Lower lobe of right lung (tissue), 2 donors: ENCODE results near the gene CS. TPM values are rescaled to one million over a fixed set of nuclear protein-coding genes. Genes with fewer than 3 reads are reported as not detected.

Source experiments
- ATAC-seq, 2 donors: fragments of 200-7000 bp; cut with Tn5 transposase; one replicate each; pipeline ENCODE4 v1.9.1; 2020 to 2022; ENCODE audit warnings: mild to moderate bottlenecking in 2 of 2, moderate library complexity in 2 of 2
- DNase-seq: peaks from one replicate; pipeline ENCODE4 v3.0.0-alpha.2; 2020
- H3K27ac ChIP-seq: fragments of 200-600 bp; one replicate; pipeline ENCODE4 v1.8.0; 2022
- H3K27me3 ChIP-seq: fragments of 200-600 bp; one replicate; pipeline ENCODE4 v1.8.0; 2022; ENCODE audit warnings: low read depth
- H3K36me3 ChIP-seq: fragments of 200-600 bp; one replicate; pipeline ENCODE4 v1.8.0; 2022; ENCODE audit warnings: mild to moderate bottlenecking
- H3K4me1 ChIP-seq: fragments of 200-600 bp; one replicate; pipeline ENCODE4 v1.8.0; 2022
- H3K4me3 ChIP-seq: fragments of 200-600 bp; one replicate; pipeline ENCODE4 v1.8.0; 2022; ENCODE audit warnings: mild to moderate bottlenecking
- H3K9me3 ChIP-seq: fragments of 200-600 bp; one replicate; pipeline ENCODE4 v1.8.0; 2022
- intact Hi-C: fragments of 100-400 bp; cut with DNase I; formaldehyde crosslinking; loops from one replicate; pipeline ENCODE4 v1.11.0; 2022
- total RNA-seq: library from RNA; stranded (reverse); fragmentation: NEBNext Ultra II Directional; extraction: Animal tissue kit (Norgen Biotek cat#: 25700); gene quantifications from one replicate; pipeline ENCODE4 v1.2.1, GENCODE V29; 2021
- TF ChIP-seq, protein P1 (sequence below): fragments of 200-600 bp; IDR thresholded peaks from one replicate; pipeline ENCODE4 v1.8.0; 2022; ENCODE audit warnings: antibody characterized with exemption, mild to moderate bottlenecking
- donor health status: DM: no; HTN: yes; CAD: no; lungs with severe emphysema.

The CS gene
- total RNA-seq, 1 donor from 2014 or later = 175 TPM

DNA sequence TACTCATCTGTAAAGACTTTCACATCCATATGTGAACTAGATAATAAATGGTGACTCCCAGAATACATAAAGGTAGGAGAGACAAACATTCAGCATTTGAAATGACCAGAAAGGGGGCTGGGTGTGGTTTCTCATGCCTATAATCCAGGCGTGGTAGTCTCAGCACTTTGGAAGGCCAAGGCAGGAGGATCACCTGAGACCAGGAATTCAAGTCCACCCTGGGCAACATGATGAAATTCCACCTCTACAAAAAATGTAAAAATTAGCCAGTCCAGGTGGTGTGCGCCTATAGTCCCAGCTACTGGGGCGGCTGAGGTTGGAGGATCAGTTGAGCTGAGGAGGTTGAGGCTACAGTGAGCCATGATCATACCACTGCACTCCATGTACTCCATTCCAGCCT lies 4.1 kb upstream of the CS start:
- Histone ChIP-seq H3K4me1 (peaks cover 21% of the 10 kb centered on the region), H3K36me3 (peaks cover 49% of the 10 kb centered on the region), H3K27ac (no peak overlapping the region), H3K9me3 (no peaks in the 10 kb centered on the region), H3K4me3 (no peak overlapping the region), H3K27me3 (no peaks in the 10 kb centered on the region)
- TF ChIP-seq, protein P1, sequence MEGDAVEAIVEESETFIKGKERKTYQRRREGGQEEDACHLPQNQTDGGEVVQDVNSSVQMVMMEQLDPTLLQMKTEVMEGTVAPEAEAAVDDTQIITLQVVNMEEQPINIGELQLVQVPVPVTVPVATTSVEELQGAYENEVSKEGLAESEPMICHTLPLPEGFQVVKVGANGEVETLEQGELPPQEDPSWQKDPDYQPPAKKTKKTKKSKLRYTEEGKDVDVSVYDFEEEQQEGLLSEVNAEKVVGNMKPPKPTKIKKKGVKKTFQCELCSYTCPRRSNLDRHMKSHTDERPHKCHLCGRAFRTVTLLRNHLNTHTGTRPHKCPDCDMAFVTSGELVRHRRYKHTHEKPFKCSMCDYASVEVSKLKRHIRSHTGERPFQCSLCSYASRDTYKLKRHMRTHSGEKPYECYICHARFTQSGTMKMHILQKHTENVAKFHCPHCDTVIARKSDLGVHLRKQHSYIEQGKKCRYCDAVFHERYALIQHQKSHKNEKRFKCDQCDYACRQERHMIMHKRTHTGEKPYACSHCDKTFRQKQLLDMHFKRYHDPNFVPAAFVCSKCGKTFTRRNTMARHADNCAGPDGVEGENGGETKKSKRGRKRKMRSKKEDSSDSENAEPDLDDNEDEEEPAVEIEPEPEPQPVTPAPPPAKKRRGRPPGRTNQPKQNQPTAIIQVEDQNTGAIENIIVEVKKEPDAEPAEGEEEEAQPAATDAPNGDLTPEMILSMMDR = no peak
- DNase-seq (no peak), ATAC-seq (no peak)
- intact Hi-C loops = no loop called here

DNA sequence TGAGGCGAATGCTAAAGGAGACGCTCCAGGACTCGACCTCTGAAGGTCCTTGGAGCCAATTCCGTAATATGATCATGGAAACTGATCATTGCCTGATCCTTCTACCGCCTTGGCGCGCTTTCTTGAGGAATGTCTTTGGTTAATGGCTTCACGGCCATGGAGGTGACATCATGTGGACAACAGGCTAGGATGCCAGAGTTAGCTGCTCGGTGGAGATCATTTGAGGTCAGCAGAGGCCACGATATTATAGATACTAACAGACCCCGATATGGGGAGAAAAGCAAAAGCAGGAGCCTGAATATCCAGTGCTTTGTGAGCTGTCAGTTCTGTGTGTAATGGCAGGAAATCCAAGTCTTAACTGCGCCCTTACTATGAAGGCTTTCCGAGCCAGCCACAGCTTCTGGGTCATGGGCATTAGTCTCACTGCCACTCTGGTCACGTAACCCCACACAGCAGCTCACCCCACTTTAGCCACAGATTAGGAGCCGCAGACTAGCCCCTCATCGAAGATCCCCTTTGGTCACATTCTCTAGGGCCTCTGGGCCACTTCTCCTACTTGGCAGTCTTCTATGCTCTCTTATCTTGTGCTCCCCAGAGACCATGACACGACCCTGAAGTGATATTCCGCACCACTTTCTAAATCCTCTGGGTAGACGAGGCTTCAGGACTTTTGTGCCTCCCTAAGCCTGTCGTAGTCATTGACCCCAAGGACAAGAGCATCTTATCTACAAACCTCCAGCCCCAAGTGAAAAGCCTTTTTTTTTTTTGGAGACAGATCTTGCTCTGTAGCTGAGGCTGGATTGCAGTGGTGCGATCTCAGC lies 724 bp upstream of the CS start:
- ATAC-seq = peak; percentile 6 to 38
- H3K27me3 ChIP-seq = no peaks in the 10 kb centered on the region
- intact Hi-C loops = no loop called here
- H3K36me3 ChIP-seq = peaks cover 24% of the 10 kb centered on the region
- peak overlapping the region; percentile 70 for H3K4me3 ChIP-seq
- no peaks in the 10 kb centered on the region for H3K9me3 ChIP-seq
- peak overlapping the region; percentile 94 for H3K27ac ChIP-seq
- peaks cover 55% of the 10 kb centered on the region for H3K4me1 ChIP-seq
- no peak for DNase-seq
- TF ChIP-seq, protein P1 = no peak

DNA sequence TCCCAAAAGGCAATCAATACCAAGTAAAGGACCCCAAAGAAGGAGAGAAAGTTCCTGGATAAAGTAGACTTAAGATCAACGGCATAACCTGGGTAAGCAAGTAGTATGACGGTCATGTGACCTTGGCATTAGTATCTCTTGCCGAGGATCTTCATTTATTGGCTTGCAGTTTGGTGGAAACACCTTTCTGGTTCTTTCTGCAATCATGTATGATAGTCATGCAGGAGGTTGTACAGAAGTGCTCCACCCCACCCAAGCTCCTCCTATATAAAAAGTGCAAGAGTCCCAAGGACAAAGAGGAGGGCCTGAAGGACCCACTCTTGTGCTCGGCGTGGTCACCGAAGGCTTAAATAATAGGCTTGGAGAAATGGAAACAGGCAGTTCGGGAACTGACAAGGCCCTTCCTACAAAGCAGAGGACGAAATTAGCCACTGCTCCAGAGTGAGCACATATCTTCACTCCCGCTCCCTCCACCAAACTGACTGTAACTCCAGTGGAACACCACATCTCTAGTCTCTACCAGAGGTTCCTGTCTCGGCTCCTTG lies 750 bp downstream of the CS start:
- intact Hi-C loops = no loop called here
- Histone ChIP-seq H3K4me3 (peak overlapping the region; percentile 70), H3K4me1 (peaks cover 57% of the 10 kb centered on the region), H3K27me3 (no peaks in the 10 kb centered on the region), H3K36me3 (peaks cover 17% of the 10 kb centered on the region), H3K27ac (peak overlapping the region; percentile 94), H3K9me3 (no peaks in the 10 kb centered on the region)
- ATAC-seq (peak; percentile 0 to 18), DNase-seq (no peak)
- TF ChIP-seq, protein P1 = no peak

DNA sequence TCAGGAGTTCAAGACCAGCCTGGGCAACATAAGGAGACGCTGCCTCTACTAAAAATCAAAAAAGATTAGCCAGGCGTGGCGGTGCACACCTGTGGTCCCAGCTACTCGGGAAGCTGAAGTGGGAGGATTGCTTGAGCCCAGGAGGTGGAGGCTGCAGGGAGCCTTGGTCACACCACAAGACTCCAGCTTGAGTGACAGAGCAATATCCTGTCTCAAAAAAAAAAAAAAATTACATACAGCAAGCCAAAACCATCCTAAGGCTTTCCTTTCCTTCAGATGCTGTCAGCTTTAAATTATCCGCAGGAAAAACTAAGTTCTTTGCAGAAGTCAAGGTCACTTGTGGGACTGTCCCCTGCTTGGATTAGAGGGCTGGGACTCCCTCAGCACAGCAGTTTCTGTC lies 1.3 kb downstream of the CS start:
- ATAC-seq = no peak
- Histone ChIP-seq H3K27ac (peak overlapping the region; percentile 94), H3K36me3 (peaks cover 17% of the 10 kb centered on the region), H3K9me3 (no peaks in the 10 kb centered on the region), H3K4me3 (peak overlapping the region; percentile 70), H3K27me3 (no peaks in the 10 kb centered on the region), H3K4me1 (peaks cover 62% of the 10 kb centered on the region)
- TF ChIP-seq, protein P1 = no peak
- intact Hi-C loops = no loop called here
- DNase-seq = no peak

DNA sequence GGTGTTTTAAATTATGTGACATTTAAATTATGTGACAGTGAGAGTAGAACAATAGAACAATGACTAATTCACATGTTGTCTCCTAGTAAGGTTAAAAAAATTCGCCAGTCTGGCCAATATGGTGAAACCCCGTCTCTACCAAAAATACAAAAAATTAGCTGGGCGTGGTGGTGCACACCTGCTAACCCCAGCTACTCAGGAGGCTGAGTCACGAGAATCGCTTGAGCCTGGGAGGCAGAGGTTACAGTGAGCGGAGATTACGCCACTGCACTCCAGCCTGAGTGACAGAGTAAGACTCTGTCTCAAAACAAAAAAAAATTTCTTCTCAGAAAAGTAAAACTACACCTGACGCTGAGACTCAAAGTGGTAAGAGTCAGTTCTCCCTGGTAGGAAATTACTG lies 2.7 kb downstream of the CS start:
- TF ChIP-seq, protein P1 = no peak

More for the DNA sequence above, 2.7 kb downstream of the CS start:
- no peak for DNase-seq
- Histone ChIP-seq H3K9me3 (no peaks in the 10 kb centered on the region), H3K4me3 (no peak overlapping the region), H3K27ac (no peak overlapping the region), H3K27me3 (no peaks in the 10 kb centered on the region), H3K4me1 (peaks cover 60% of the 10 kb centered on the region), H3K36me3 (peaks cover 14% of the 10 kb centered on the region)
- intact Hi-C loops = no loop called here
- ATAC-seq = no peak
